Neural progenitor cell (in vitro differentiated cells): ENCODE results near the gene BCAS4. TPM values are rescaled to one million over a fixed set of nuclear protein-coding genes. Genes with fewer than 3 reads are reported as not detected.

Experiments
- DNase-seq: peaks from one replicate; pipeline ENCODE4 v3.0.0-alpha.2; 2016; ENCODE audit warnings: low spot score
- H2AFZ ChIP-seq: fragments of 200-600 bp; sonication (generic); replicated peaks from 2 replicates; pipeline ENCODE4 v1.6.1; 2016; ENCODE audit warnings: antibody characterized with exemption
- H3F3A ChIP-seq: fragments of 200-600 bp; sonication (generic); 2 replicates; pipeline ENCODE4 v1.6.1; 2016; ENCODE audit warnings: antibody characterized with exemption, low read depth
- H3K27ac ChIP-seq: fragments of 200-600 bp; sonication (generic); 2 replicates; pipeline ENCODE4 v1.5.1; 2016; ENCODE audit warnings: mild to moderate bottlenecking
- H3K27me3 ChIP-seq: fragments of 200-600 bp; sonication (generic); 2 replicates; pipeline ENCODE4 v1.6.1; 2016; ENCODE audit warnings: mild to moderate bottlenecking, moderate library complexity
- H3K36me3 ChIP-seq: fragments of 200-600 bp; sonication (generic); 2 replicates; pipeline ENCODE4 v1.5.1; 2016
- H3K4me1 ChIP-seq: fragments of 200-600 bp; sonication (generic); 2 replicates; pipeline ENCODE4 v1.6.1; 2016; ENCODE audit warnings: mixed run types
- H3K4me2 ChIP-seq: fragments of 200-600 bp; sonication (generic); 2 replicates; pipeline ENCODE4 v1.6.1; 2016
- H3K4me3 ChIP-seq: fragments of 200-600 bp; sonication (generic); 2 replicates; pipeline ENCODE4 v1.5.1; 2016
- H3K79me2 ChIP-seq: fragments of 200-600 bp; sonication (generic); 2 replicates; pipeline ENCODE4 v1.6.1; 2016; ENCODE audit warnings: low read depth
- H3K9ac ChIP-seq: fragments of 200-600 bp; sonication (generic); 2 replicates; pipeline ENCODE4 v1.6.1; 2016
- H3K9me3 ChIP-seq: fragments of 200-600 bp; sonication (generic); 2 replicates; pipeline ENCODE4 v1.5.1; 2016; ENCODE audit warnings: low read depth
- H4K20me1 ChIP-seq: fragments of 200-600 bp; sonication (generic); 2 replicates; pipeline ENCODE4 v1.6.1; 2016; ENCODE audit warnings: low read depth
- H3K27ac Mint-ChIP-seq: 3 replicates; pipeline ENCODE4 v1.8.0; 2021; ENCODE audit warnings: mixed read lengths
- H3K27me3 Mint-ChIP-seq: 2 replicates; pipeline ENCODE4 v1.8.0; 2022; ENCODE audit warnings: low read depth, mild to moderate bottlenecking, inconsistent platforms, moderate library complexity, mixed read lengths; ENCODE audit not compliant: insufficient read depth
- H3K36me3 Mint-ChIP-seq: 3 replicates; pipeline ENCODE4 v1.8.0; 2021; ENCODE audit warnings: mixed read lengths
- H3K4me1 Mint-ChIP-seq: 3 replicates; pipeline ENCODE4 v1.8.0; 2021; ENCODE audit warnings: mixed read lengths
- H3K4me3 Mint-ChIP-seq: 3 replicates; pipeline ENCODE4 v1.8.0; 2021; ENCODE audit warnings: mild to moderate bottlenecking, moderate library complexity, mixed read lengths
- H3K9me3 Mint-ChIP-seq: 3 replicates; pipeline ENCODE4 v1.8.0; 2020; ENCODE audit warnings: mixed read lengths
- CTCF ChIP-seq: fragments of 200-600 bp; sonication (generic); IDR thresholded peaks from 2 replicates; pipeline ENCODE4 v1.5.1; 2017; ENCODE audit warnings: antibody characterized with exemption, mild to moderate bottlenecking
- EZH2 ChIP-seq: fragments of 200-600 bp; sonication (generic); IDR thresholded peaks from 2 replicates; pipeline ENCODE4 v1.6.1; 2017; ENCODE audit warnings: antibody characterized with exemption, mild to moderate bottlenecking, moderate library complexity
- EZH2phosphoT487 ChIP-seq: fragments of 200-600 bp; sonication (generic); IDR thresholded peaks from 2 replicates; pipeline ENCODE4 v1.6.1; 2017; ENCODE audit warnings: antibody characterized with exemption
- total RNA-seq: library from RNA; depleted of rRNA; stranded (reverse); fragments of >200 nt; gene quantifications from 2 replicates; pipeline ENCODE4 v1.2.3, GENCODE V29; 2015; ENCODE audit warnings: low replicate concordance

The BCAS4 gene
- total RNA-seq, 1 donor from 2014 or later: 15.3 TPM

GRCh38 chr20:50844430-50845100, 49.7 kb downstream of the BCAS4 start:
- no peaks in the 10 kb centered on the region for H3K9me3 Mint-ChIP-seq
- no peaks in the 10 kb centered on the region for H3F3A ChIP-seq
- no peaks in the 10 kb centered on the region for H3K36me3 Mint-ChIP-seq
- no peaks in the 10 kb centered on the region for H3K27me3 ChIP-seq
- no peaks in the 10 kb centered on the region for H3K79me2 ChIP-seq
- H3K4me3 ChIP-seq: no peak overlapping the region
- H3K27ac Mint-ChIP-seq: no peak overlapping the region
- DNase-seq: no peak
- H3K27ac ChIP-seq: no peak overlapping the region
- peaks cover 18% of the 10 kb centered on the region for H3K4me1 Mint-ChIP-seq
- H3K9ac ChIP-seq: no peak overlapping the region
- H2AFZ ChIP-seq: no peak overlapping the region
- H4K20me1 ChIP-seq: peaks cover 3% of the 10 kb centered on the region
- H3K4me1 ChIP-seq: peaks cover 8% of the 10 kb centered on the region
- H3K9me3 ChIP-seq: no peaks in the 10 kb centered on the region
- H3K27me3 Mint-ChIP-seq: peaks cover 3% of the 10 kb centered on the region
- H3K36me3 ChIP-seq: no peaks in the 10 kb centered on the region
- H3K4me3 Mint-ChIP-seq: no peak overlapping the region
- H3K4me2 ChIP-seq: no peak overlapping the region
- TF ChIP-seq EZH2phosphoT487 (no peak), EZH2 (no peak), CTCF (no peak)

- Histone ChIP-seq H3K4me2 (no peak overlapping the region), H3K9me3 (no peaks in the 10 kb centered on the region), H3K27ac (no peak overlapping the region), H3K4me1 (peaks cover 8% of the 10 kb centered on the region), H4K20me1 (peaks cover 3% of the 10 kb centered on the region), H3K4me3 (no peak overlapping the region), H3K27me3 (no peaks in the 10 kb centered on the region), H3K36me3 (no peaks in the 10 kb centered on the region), H3K79me2 (no peaks in the 10 kb centered on the region), H3F3A (no peaks in the 10 kb centered on the region), H3K9ac (no peak overlapping the region), H2AFZ (no peak overlapping the region)
- no peak for DNase-seq
- Mint-ChIP-seq H3K4me1 (peaks cover 19% of the 10 kb centered on the region), H3K27me3 (peaks cover 3% of the 10 kb centered on the region), H3K27ac (no peak overlapping the region), H3K36me3 (no peaks in the 10 kb centered on the region), H3K9me3 (no peaks in the 10 kb centered on the region), H3K4me3 (no peak overlapping the region)
- TF ChIP-seq EZH2 (no peak), EZH2phosphoT487 (no peak)
Observed at GRCh38 chr20:50845566-50846215, 50.8 kb downstream of the BCAS4 start.

GRCh38 chr20:50848341-50848808, 53.5 kb downstream of the BCAS4 start:
- no peak overlapping the region for H3K4me3 ChIP-seq
- H3K4me2 ChIP-seq: no peak overlapping the region
- no peaks in the 10 kb centered on the region for H3K9me3 Mint-ChIP-seq
- peak overlapping the region; percentile 20 for H3K27ac ChIP-seq
- H3K9ac ChIP-seq: no peak overlapping the region
- no peak overlapping the region for H2AFZ ChIP-seq
- no peaks in the 10 kb centered on the region for H3K79me2 ChIP-seq
- H3K4me1 Mint-ChIP-seq: peaks cover 28% of the 10 kb centered on the region
- H3K36me3 Mint-ChIP-seq: no peaks in the 10 kb centered on the region
- TF ChIP-seq EZH2 (no peak), EZH2phosphoT487 (no peak), CTCF (no peak)
- no peaks in the 10 kb centered on the region for H3K9me3 ChIP-seq
- H3K4me1 ChIP-seq: peaks cover 12% of the 10 kb centered on the region
- DNase-seq: no peak
- peaks cover 5% of the 10 kb centered on the region for H3F3A ChIP-seq
- no peaks in the 10 kb centered on the region for H3K36me3 ChIP-seq
- H4K20me1 ChIP-seq: peaks cover 3% of the 10 kb centered on the region
- H3K27me3 Mint-ChIP-seq: peaks cover 3% of the 10 kb centered on the region
- peak overlapping the region; percentile 60 for H3K27ac Mint-ChIP-seq
- H3K27me3 ChIP-seq: no peaks in the 10 kb centered on the region
- H3K4me3 Mint-ChIP-seq: no peak overlapping the region
